DND-41 (cell line): ENCODE results near the gene BBC3.

Experiments used
- CTCF ChIP-seq: IDR thresholded peaks from 2 replicates; pipeline ENCODE4 v1.5.1; 2012; ENCODE audit warnings: borderline replicate concordance, low read length, moderate library complexity, mild to moderate bottlenecking; ENCODE audit not compliant: poor library complexity, severe bottlenecking; ENCODE audit errors: extremely low read depth
- EZH2 ChIP-seq: IDR thresholded peaks from 3 replicates; pipeline ENCODE4 v1.6.1; 2012; ENCODE audit warnings: borderline replicate concordance, low read depth, mild to moderate bottlenecking, moderate library complexity, low read length, inconsistent platforms; ENCODE audit not compliant: severe bottlenecking

GRCh38 chr19:47243364-47243775, 12.4 kb upstream of the BBC3 start:
- TF ChIP-seq CTCF (no peak), EZH2 (no peak)
